Spleen (tissue), 7 donors: Measurements from ENCODE around the gene METRNL.

Source experiments
- POLR2A ChIP-seq, 3 donors: fragments of 450-650 bp; IDR thresholded peaks; one replicate each; pipeline ENCODE4 v1.5.1; 2017; ENCODE audit warnings: antibody characterized with exemption in 3 of 3, mild to moderate bottlenecking in 1 of 3
- POLR2AphosphoS5 ChIP-seq, 3 donors: sonication (generic); formaldehyde crosslinking; IDR thresholded peaks; one replicate each; pipeline ENCODE4 v1.5.1; 2017; ENCODE audit warnings: antibody characterized with exemption in 3 of 3
- TF ChIP-seq, protein P1 (sequence below), 11 experiments: fragments of 200-600 bp in 7 of 11; fragments of 450-650 bp in 4 of 11; sonication (generic) in 4 of 11; IDR thresholded peaks in 8 of 11; conservative IDR thresholded peaks in 3 of 11; 1 replicate in 7 of 11; 2 replicates in 4 of 11; pipeline versions ENCODE4 v1.4.0 to v1.8.0; 2016 to 2021; ENCODE audit warnings: antibody characterized with exemption in 11 of 11, inconsistent platforms in 4 of 11, mild to moderate bottlenecking in 1 of 11
- donor health status: DM: no; HTN: no; CAD: no; lungs with moderate emphysema.
- donor health status: DM: no; HTN: no; CAD: no.
- donor health status: DM: no; HTN: no; CAD: no.

GRCh38 chr17:83101805-83102480, 22.5 kb downstream of the METRNL start:
- TF ChIP-seq POLR2AphosphoS5 (IDR thresholded peaks at IDR 0.05): peak in 1 of 3 donors; percentile 38
- TF ChIP-seq, protein P1, sequence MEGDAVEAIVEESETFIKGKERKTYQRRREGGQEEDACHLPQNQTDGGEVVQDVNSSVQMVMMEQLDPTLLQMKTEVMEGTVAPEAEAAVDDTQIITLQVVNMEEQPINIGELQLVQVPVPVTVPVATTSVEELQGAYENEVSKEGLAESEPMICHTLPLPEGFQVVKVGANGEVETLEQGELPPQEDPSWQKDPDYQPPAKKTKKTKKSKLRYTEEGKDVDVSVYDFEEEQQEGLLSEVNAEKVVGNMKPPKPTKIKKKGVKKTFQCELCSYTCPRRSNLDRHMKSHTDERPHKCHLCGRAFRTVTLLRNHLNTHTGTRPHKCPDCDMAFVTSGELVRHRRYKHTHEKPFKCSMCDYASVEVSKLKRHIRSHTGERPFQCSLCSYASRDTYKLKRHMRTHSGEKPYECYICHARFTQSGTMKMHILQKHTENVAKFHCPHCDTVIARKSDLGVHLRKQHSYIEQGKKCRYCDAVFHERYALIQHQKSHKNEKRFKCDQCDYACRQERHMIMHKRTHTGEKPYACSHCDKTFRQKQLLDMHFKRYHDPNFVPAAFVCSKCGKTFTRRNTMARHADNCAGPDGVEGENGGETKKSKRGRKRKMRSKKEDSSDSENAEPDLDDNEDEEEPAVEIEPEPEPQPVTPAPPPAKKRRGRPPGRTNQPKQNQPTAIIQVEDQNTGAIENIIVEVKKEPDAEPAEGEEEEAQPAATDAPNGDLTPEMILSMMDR (IDR thresholded peaks at IDR 0.05 in 8 of 11, conservative IDR thresholded peaks at IDR 0.05 in 3 of 11): no peak
- no peak for TF ChIP-seq POLR2A (IDR thresholded peaks at IDR 0.05)
